NCI-H128 (cell line): Measurements from ENCODE around the gene FXYD5.

ENCODE experiments used
- DNase-seq: peaks from one replicate; lab custom pipeline; 2025; ENCODE audit not compliant: unreplicated experiment; lab: John Stamatoyannopoulos, UW

FXYD5 gene

DNA sequence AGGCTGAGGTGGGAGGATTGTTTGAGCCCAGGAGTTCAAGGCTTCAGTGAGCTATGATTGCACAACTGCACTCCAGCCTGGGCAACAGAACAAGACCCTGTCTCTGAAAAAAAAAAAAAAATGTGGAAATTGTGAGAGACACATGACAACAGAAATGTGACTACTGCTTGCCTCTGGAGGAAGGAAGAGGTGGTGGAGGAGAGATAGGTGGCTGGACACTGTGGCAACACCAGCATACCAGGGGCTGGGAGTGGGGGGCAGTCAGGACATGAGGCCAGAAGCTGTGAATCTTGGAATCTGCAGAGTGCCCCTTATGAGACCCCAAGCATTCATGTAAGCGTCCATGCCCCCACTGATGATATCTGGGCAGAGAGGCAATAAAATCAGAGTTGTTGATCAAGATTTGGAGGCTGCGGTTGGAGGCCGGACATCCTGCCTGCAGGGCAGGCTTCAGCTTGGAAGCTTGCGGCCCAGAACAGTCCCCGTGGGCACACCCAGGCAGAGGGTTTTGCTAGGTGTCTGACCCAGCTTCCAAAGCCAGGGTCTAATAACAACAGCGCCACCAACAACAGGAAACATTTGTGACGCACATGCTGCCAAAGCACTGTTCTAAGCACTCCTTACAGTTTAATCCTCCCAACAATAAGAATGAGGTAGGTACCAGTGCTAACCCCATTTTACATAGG, 57.2 kb downstream of the FXYD5 start:
- DNase-seq = no peak

DNA sequence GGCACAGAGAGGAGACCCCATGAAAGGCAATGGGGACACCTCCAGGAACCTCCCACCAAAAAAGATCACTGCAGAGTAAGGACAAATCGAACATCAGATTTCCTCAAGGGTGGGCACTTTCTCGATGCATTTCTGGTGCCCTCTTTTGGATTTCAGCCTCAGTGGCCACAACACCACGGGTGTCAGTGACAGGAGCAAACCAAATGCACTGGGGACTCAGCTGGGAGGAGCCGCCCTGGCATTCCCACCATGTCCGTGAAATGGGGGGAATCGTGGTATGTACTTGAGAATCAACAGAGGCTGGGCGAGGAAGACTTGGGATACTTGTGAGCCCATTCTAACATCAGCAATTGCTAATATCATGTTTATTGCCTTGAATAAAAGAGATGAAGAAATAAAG, 57.7 kb downstream of the FXYD5 start:
- DNase-seq = no peak

GRCh38 chr19:35213663-35214632, 59.4 kb downstream of the FXYD5 start:
- no peak for DNase-seq

DNA sequence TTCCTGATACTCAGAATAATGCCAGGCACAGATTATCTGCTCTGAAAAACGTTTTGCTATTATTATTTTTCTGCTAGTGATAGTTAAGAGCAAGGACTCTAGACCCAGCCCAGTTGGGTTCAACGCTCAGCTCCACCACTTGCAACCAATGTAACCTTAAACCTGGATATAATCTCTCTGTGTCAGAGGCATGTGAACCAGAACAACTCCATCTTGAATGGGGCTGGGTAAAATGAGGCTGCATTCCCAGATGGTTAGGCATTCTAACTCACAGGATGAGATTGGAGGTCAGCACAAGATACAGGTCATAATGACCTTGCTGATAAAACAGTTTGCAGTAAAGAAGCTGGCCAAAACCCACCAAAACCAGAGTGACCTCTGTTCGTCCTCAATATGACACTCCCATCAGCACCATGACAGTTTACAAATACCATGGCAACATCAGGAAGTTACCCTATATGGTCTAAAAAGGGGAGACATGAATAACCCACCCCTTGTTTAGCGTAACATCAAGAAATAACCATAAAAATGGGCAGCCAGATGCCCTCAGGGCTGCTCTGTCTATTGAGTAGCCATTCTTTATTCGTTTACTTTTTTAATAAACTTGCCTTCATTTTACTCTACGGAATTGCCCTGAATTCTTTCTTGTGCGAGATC, 60.4 kb downstream of the FXYD5 start:
- no peak for DNase-seq

- DNase-seq = no peak
Measured at GRCh38 chr19:35216016-35216832, 61.7 kb downstream of the FXYD5 start.

- DNase-seq = no peak
Measured at GRCh38 chr19:35216833-35217648, 62.5 kb downstream of the FXYD5 start.

DNA sequence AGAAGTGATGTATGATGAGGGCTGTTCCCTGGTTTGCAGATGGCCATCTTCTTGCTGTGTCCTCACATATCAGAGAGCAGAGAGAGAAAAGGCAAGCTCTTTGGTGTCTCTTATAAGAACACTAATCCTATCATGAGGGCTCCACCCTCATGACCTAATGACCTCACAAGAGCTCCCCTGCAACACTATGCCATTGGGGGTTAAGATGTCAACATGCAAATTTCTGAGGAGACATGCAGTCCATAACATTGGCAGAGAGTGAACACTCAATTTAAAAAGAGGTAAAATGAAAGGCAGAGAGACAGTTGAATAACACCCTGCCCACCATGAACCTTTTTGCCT, 63.1 kb downstream of the FXYD5 start:
- no peak for DNase-seq

- DNase-seq = no peak
Measured at GRCh38 chr19:35219008-35219407, 64.5 kb downstream of the FXYD5 start.
